IMR-90 (cell line): ENCODE data around the gene EIF2S1. TPM values are rescaled to one million over a fixed set of nuclear protein-coding genes. Genes with fewer than 3 reads are reported as not detected.

Experiments
- ATAC-seq: fragments of 200-7000 bp; cut with Tn5 transposase; 2 replicates; pipeline ENCODE4 v1.9.1; 2020; ENCODE audit warnings: low read depth, mild to moderate bottlenecking, moderate library complexity
- BruUV-seq: library from RNA; stranded (reverse); fragments of 400-500 nt; replicated peaks from 2 replicates; lab custom pipeline; 2021; lab: Mats Ljungman, UMichigan
- CTCF ChIA-PET: fragments of 300-600 bp; formaldehyde crosslinking; extraction: SDS; loops from one replicate; lab custom pipeline; 2021; ENCODE audit warnings: antibody characterized with exemption; lab: Yijun Ruan, JAX
- POLR2A ChIA-PET: fragments of 300-600 bp; sonication (Branson Sonifier 250); formaldehyde crosslinking; loops from one replicate; lab custom pipeline; 2022; ENCODE audit warnings: antibody characterized with exemption; ENCODE audit not compliant: unreplicated experiment; lab: Charles Lee
- DNase-seq: peaks from one replicate; pipeline ENCODE4 v3.0.0; 2013
- H2AFZ ChIP-seq: replicated peaks from 2 replicates; pipeline ENCODE3; 2013; ENCODE audit warnings: low read length, mild to moderate bottlenecking; ENCODE audit not compliant: poor library complexity
- H2AK5ac ChIP-seq: 2 replicates; pipeline ENCODE4 v1.6.1; 2013; ENCODE audit warnings: low read depth, low read length, inconsistent platforms
- H2AK9ac ChIP-seq: replicated peaks from 2 replicates; pipeline ENCODE3; 2013; ENCODE audit warnings: mild to moderate bottlenecking, low read depth, low read length, moderate library complexity; ENCODE audit not compliant: poor library complexity
- H2BK120ac ChIP-seq: 2 replicates; pipeline ENCODE4 v1.6.1; 2013; ENCODE audit warnings: low read depth, low read length, inconsistent platforms
- H2BK15ac ChIP-seq: 3 replicates; pipeline ENCODE4 v1.6.1; 2013; ENCODE audit warnings: low read depth, low read length, inconsistent platforms
- H2BK20ac ChIP-seq: 2 replicates; pipeline ENCODE4 v1.6.1; 2013; ENCODE audit warnings: low read depth, mild to moderate bottlenecking, inconsistent platforms, low read length, moderate library complexity
- H2BK5ac ChIP-seq: 2 replicates; pipeline ENCODE4 v1.6.1; 2013; ENCODE audit warnings: mild to moderate bottlenecking, low read depth, low read length, inconsistent platforms; ENCODE audit not compliant: poor library complexity, severe bottlenecking
- H3K14ac ChIP-seq: replicated peaks from 2 replicates; pipeline ENCODE4 v1.6.1; 2013; ENCODE audit warnings: low read depth, low read length, inconsistent platforms
- H3K18ac ChIP-seq: 2 replicates; pipeline ENCODE4 v1.6.1; 2013; ENCODE audit warnings: low read depth, low read length, control low read depth
- H3K23ac ChIP-seq: 2 replicates; pipeline ENCODE4 v1.6.1; 2013; ENCODE audit warnings: low read depth, low read length, inconsistent platforms
- H3K27ac ChIP-seq: 2 replicates; pipeline ENCODE4 v1.5.1; 2013; ENCODE audit warnings: mild to moderate bottlenecking, control low read depth, low read length; ENCODE audit not compliant: insufficient read depth
- H3K27me3 ChIP-seq: 2 replicates; pipeline ENCODE4 v1.6.1; 2013; ENCODE audit warnings: low read length; ENCODE audit not compliant: control insufficient read depth, insufficient read depth
- H3K36me3 ChIP-seq: 2 replicates; pipeline ENCODE4 v1.6.1; 2013; ENCODE audit warnings: low read length, mixed read lengths; ENCODE audit not compliant: control insufficient read depth, insufficient read depth
- H3K4ac ChIP-seq: 2 replicates; pipeline ENCODE4 v1.6.1; 2013; ENCODE audit warnings: low read depth, low read length, inconsistent platforms
- H3K4me1 ChIP-seq: 2 replicates; pipeline ENCODE4 v1.6.1; 2013; ENCODE audit warnings: low read length, mixed read lengths; ENCODE audit not compliant: control insufficient read depth, insufficient read depth
- H3K4me2 ChIP-seq: 2 replicates; pipeline ENCODE4 v1.6.1; 2013; ENCODE audit warnings: low read depth, mild to moderate bottlenecking, control low read depth, low read length, moderate library complexity
- H3K4me3 ChIP-seq: 2 replicates; pipeline ENCODE4 v1.5.1; 2013; ENCODE audit warnings: low read depth, mild to moderate bottlenecking, control low read depth, low read length, moderate library complexity; ENCODE audit not compliant: insufficient read depth
- H3K56ac ChIP-seq: 2 replicates; pipeline ENCODE4 v1.6.1; 2013; ENCODE audit warnings: low read length, inconsistent platforms; ENCODE audit not compliant: insufficient read depth; ENCODE audit errors: extremely low read depth
- H3K79me1 ChIP-seq, 2 experiments: 2 replicates each; pipeline ENCODE4 v1.6.1; 2013; ENCODE audit warnings: low read length in 2 of 2, inconsistent platforms in 1 of 2, low read depth in 1 of 2
- H3K9ac ChIP-seq: 2 replicates; pipeline ENCODE4 v1.6.1; 2013; ENCODE audit warnings: low read depth, low read length, control low read depth
- H3K9me1 ChIP-seq: 2 replicates; pipeline ENCODE4 v1.6.1; 2013; ENCODE audit warnings: low read length, inconsistent platforms; ENCODE audit not compliant: insufficient read depth
- H3K9me3 ChIP-seq: 2 replicates; pipeline ENCODE4 v1.6.1; 2013; ENCODE audit warnings: low read length; ENCODE audit not compliant: control insufficient read depth, insufficient read depth
- H4K20me1 ChIP-seq: 2 replicates; pipeline ENCODE4 v1.6.1; 2013; ENCODE audit warnings: low read length, inconsistent platforms; ENCODE audit not compliant: insufficient read depth
- H4K5ac ChIP-seq: 2 replicates; pipeline ENCODE4 v1.6.1; 2013; ENCODE audit warnings: mild to moderate bottlenecking, low read depth, low read length, control low read depth
- H4K8ac ChIP-seq, 2 experiments: 2 replicates each; pipeline ENCODE4 v1.6.1; 2013; ENCODE audit warnings: low read depth in 2 of 2, low read length in 2 of 2, control low read depth in 1 of 2, inconsistent platforms in 1 of 2
- H4K91ac ChIP-seq: 2 replicates; pipeline ENCODE4 v1.6.1; 2013; ENCODE audit warnings: low read depth, low read length, inconsistent platforms; ENCODE audit not compliant: insufficient read depth
- BHLHE40 ChIP-seq: fragments of 150-350 bp; IDR thresholded peaks from 2 replicates; pipeline ENCODE4 v1.6.1; 2016; ENCODE audit warnings: mild to moderate bottlenecking, low read depth, low read length
- CEBPB ChIP-seq: IDR thresholded peaks from 2 replicates; pipeline ENCODE4 v1.6.1; 2012; ENCODE audit warnings: low read depth, low read length, improper control_type of control experiment
- CHD1 ChIP-seq: IDR thresholded peaks from 2 replicates; pipeline ENCODE4 v1.6.1; 2012; ENCODE audit warnings: low read depth, low read length, improper control_type of control experiment
- CTCF ChIP-seq: conservative IDR thresholded peaks from 2 replicates; pipeline ENCODE4 v1.5.1; 2012; ENCODE audit warnings: mild to moderate bottlenecking, low read depth, low read length, improper control_type of control experiment
- ELK1 ChIP-seq: fragments of 150-350 bp; IDR thresholded peaks from 2 replicates; pipeline ENCODE4 v1.6.1; 2016; ENCODE audit warnings: low read depth, mild to moderate bottlenecking, low read length, moderate library complexity, borderline replicate concordance
- FOS ChIP-seq: fragments of 150-350 bp; IDR thresholded peaks from 2 replicates; pipeline ENCODE4 v1.6.1; 2016; ENCODE audit warnings: low read depth, low read length
- MAFK ChIP-seq: IDR thresholded peaks from 2 replicates; pipeline ENCODE4 v1.6.1; 2012; ENCODE audit warnings: low read depth, low read length, improper control_type of control experiment
- MAZ ChIP-seq: IDR thresholded peaks from 2 replicates; pipeline ENCODE4 v1.6.1; 2012; ENCODE audit warnings: low read depth, mild to moderate bottlenecking, low read length, improper control_type of control experiment, moderate library complexity, borderline replicate concordance
- MXI1 ChIP-seq: IDR thresholded peaks from 2 replicates; pipeline ENCODE4 v1.6.1; 2012; ENCODE audit warnings: low read depth, mild to moderate bottlenecking, low read length, moderate library complexity, borderline replicate concordance
- NFE2L2 ChIP-seq: fragments of 150-350 bp; IDR thresholded peaks from 2 replicates; pipeline ENCODE4 v1.6.1; 2016; ENCODE audit warnings: low read depth, mild to moderate bottlenecking, low read length
- POLR2A ChIP-seq: IDR thresholded peaks from 2 replicates; pipeline ENCODE4 v1.6.1; 2012; ENCODE audit warnings: mild to moderate bottlenecking, low read depth, low read length
- RAD21 ChIP-seq: IDR thresholded peaks from 2 replicates; pipeline ENCODE4 v1.6.1; 2012; ENCODE audit warnings: low read length, improper control_type of control experiment
- RCOR1 ChIP-seq: IDR thresholded peaks from 2 replicates; pipeline ENCODE4 v1.6.1; 2012; ENCODE audit warnings: mild to moderate bottlenecking, low read length, improper control_type of control experiment; ENCODE audit not compliant: insufficient replicate concordance
- RFX5 ChIP-seq: IDR thresholded peaks from 2 replicates; pipeline ENCODE4 v1.8.0; 2012; ENCODE audit warnings: low read depth, mild to moderate bottlenecking, low read length, moderate library complexity
- SMC3 ChIP-seq: fragments of 150-350 bp; IDR thresholded peaks from 2 replicates; pipeline ENCODE4 v1.6.1; 2016; ENCODE audit warnings: low read depth, mild to moderate bottlenecking, antibody characterized with exemption, low read length, moderate library complexity
- USF2 ChIP-seq: fragments of 150-350 bp; IDR thresholded peaks from 2 replicates; pipeline ENCODE4 v1.6.1; 2017; ENCODE audit warnings: mild to moderate bottlenecking, antibody characterized with exemption, low read length, low read depth
- WGBS, 2 experiments: methylation state at CpG; one replicate each; pipeline versions ENCODE4 v1.1.5 to v1.1.7; 2013; ENCODE audit warnings: missing lambda C conversion rate in 2 of 2; ENCODE audit not compliant: insufficient read length in 1 of 2; ENCODE audit errors: extremely low coverage in 2 of 2; 5-methylcytosine and 5-hydroxymethylcytosine counted together
- dilution Hi-C: fragments of 300-500 bp; cut with HindIII; formaldehyde crosslinking; loops from one replicate; pipeline ENCODE4 v1.14.3; 2018; ENCODE audit warnings: low sequenced_read_pairs; ENCODE audit not compliant: unreplicated experiment
- in situ Hi-C: fragments of 300-500 bp; cut with MboI; formaldehyde crosslinking; loops from 3 replicates; pipeline ENCODE4 v1.14.3; 2019; ENCODE audit warnings: low sequenced_read_pairs, inconsistent platforms, mixed read lengths
- intact Hi-C: fragments of 100-400 bp; cut with micrococcal nuclease; formaldehyde crosslinking; loops from 2 replicates; pipeline ENCODE4 v1.10.0; 2022
- polyA plus RNA-seq, 3 experiments: library from polyadenylated mRNA; depleted of rRNA; stranded (reverse); fragments of >200 nt; gene quantifications; 2 replicates each; pipeline ENCODE4 v1.2.3, GENCODE V29; 2012; ENCODE audit warnings: low replicate concordance in 1 of 3
- total RNA-seq: library from RNA; depleted of rRNA; stranded (reverse); fragments of >200 nt; gene quantifications from 2 replicates; pipeline ENCODE4 v1.2.3, GENCODE V29; 2012

EIF2S1 gene
- total and polyA plus RNA-seq, 2 of the 4 experiments (the other 2 are of a cell fraction): 57.9 to 125 TPM

DNA sequence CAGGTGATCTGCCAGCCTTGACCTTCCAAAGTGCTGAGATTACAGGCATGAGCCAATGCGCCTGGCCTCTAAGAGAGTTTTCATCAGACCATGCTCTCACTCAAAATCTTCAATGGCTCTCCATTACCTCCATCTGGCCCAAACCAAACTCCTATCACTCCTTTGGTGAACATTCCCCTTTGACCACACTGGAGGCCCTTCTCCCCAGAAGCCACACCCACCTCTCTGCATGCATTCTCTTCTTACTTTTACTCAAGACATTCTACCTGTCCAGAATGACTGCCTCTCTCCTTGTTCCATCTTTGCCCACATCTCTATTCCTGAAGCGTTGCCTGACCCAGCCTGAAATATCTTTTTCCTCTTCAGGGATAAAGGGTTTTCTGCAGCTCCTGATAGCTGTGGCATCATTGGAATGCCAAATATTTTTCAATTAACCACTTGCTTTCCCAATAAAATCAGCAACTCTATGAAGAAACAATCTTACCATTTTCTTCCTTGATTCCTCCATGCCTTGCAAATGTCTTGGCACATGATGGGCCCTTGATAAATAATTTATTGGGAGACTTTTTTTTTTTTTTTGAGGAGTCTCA is 36.3 kb downstream of the EIF2S1 start:
- Histone ChIP-seq H3K27ac (no peak overlapping the region), H2BK120ac (peak overlapping the region; percentile 12; the same call in 1 of the 2 replicates), H3K9ac (no peak overlapping the region), H2AK9ac (no peak overlapping the region), H3K23ac (no peak overlapping the region), H3K9me1 (peaks cover 3% of the 10 kb centered on the region; the same call in 1 of the 2 replicates), H4K91ac (no peak overlapping the region), H4K8ac (no peak overlapping the region), H3K79me1 (no peaks in the 10 kb centered on the region), H3K18ac (no peak overlapping the region), H2BK20ac (no peak overlapping the region), H2AFZ (no peak overlapping the region), H3K27me3 (peaks cover 3% of the 10 kb centered on the region; the same call in 1 of the 2 replicates), H3K36me3 (no peaks in the 10 kb centered on the region), H3K4ac (no peak overlapping the region; the same call in 1 of the 2 replicates), H4K20me1 (no peaks in the 10 kb centered on the region), H3K9me3 (no peaks in the 10 kb centered on the region), H3K4me3 (no peak overlapping the region), H2BK5ac (no peak overlapping the region), H3K4me1 (no peaks in the 10 kb centered on the region), H2AK5ac (no peak overlapping the region), H3K4me2 (no peak overlapping the region), H2BK15ac (no peak overlapping the region), H4K5ac (no peak overlapping the region), H3K14ac (no peak overlapping the region; the same call in 1 of the 2 replicates), H3K56ac (no peak overlapping the region)
- ChIA-PET POLR2A (no interaction called here), CTCF (no interaction called here)
- no TSS peak for BruUV-seq
- ATAC-seq: peak; percentile 79
- dilution Hi-C loops (no loop called here), intact Hi-C loops (no loop called here), in situ Hi-C loops (no loop called here)
- no peak for TF ChIP-seq MAZ
- TF ChIP-seq ELK1: no peak
- TF ChIP-seq MAFK: no peak
- TF ChIP-seq USF2: no peak
- TF ChIP-seq FOS: no peak
- TF ChIP-seq CTCF: no peak
- no peak for TF ChIP-seq NFE2L2
- TF ChIP-seq SMC3: no peak
- TF ChIP-seq RAD21: no peak
- TF ChIP-seq CHD1: no peak
- no peak for TF ChIP-seq RCOR1
- no peak for TF ChIP-seq BHLHE40
- TF ChIP-seq MXI1: no peak
- TF ChIP-seq CEBPB: no peak
- TF ChIP-seq RFX5: no peak
- TF ChIP-seq POLR2A: no peak
- 45% methylated on average over 2 of the region's 2 CpGs; no CpG with 5 or more reads in 1 of the 2 experiments for WGBS, 2 experiments
- DNase-seq: peak; percentile 32
